ENCODE results near the gene NKRF. TPM values are rescaled to one million over a fixed set of nuclear protein-coding genes. Genes with fewer than 3 reads are reported as not detected.

NKRF gene
- total RNA-seq, 1 experiment from 2014 or later, result 22.1 TPM

- CTCF ChIA-PET, result no interaction called here
Observed at GRCh38 chrX:119636419-119636818, 30.2 kb upstream of the NKRF start.

GRCh38 chrX:119635799-119636198, 29.6 kb upstream of the NKRF start:
- H3K27ac ChIP-seq (ENCODE audit: low read depth, low read length, poor library complexity, severe bottlenecking), result no peak overlapping the region
- ChIA-PET POLR2A (ENCODE audit: low non-redundant PET) (no interaction called here), CTCF (no interaction called here)
- H3K4me3 ChIP-seq (ENCODE audit: low read depth, low read length, poor library complexity, severe bottlenecking), result no peak overlapping the region
- intact Hi-C loops (cut with micrococcal nuclease; ENCODE audit: unreplicated experiment), result no loop called here
- H3K36me3 ChIP-seq (ENCODE audit: insufficient read depth, low read length, poor library complexity, severe bottlenecking), result no peaks in the 10 kb centered on the region
- no peaks in the 10 kb centered on the region for H3K9me3 ChIP-seq (ENCODE audit: low read depth, low read length, poor library complexity, severe bottlenecking)
- H3K4me1 ChIP-seq (ENCODE audit: insufficient read depth, low read length, poor library complexity, severe bottlenecking), result no peaks in the 10 kb centered on the region
- no peak for TF ChIP-seq EZH2 (IDR thresholded peaks at IDR 0.05; ENCODE audit: borderline replicate concordance, low read depth, low read length, poor library complexity, severe bottlenecking)
- no peak for TF ChIP-seq CTCF (conservative IDR thresholded peaks at IDR 0.05; ENCODE audit: low read depth, low read length)
- BruUV-seq (replicated peaks), result no TSS peak
- no peaks in the 10 kb centered on the region for H3K27me3 ChIP-seq (replicated peaks; ENCODE audit: insufficient read depth, low read depth, low read length, poor library complexity)
- DNase-seq (ENCODE audit: low spot score), result no peak

More at GRCh38 chrX:119636419-119636818, 30.2 kb upstream of the NKRF start:
- H3K4me1 ChIP-seq (ENCODE audit: insufficient read depth, low read length, poor library complexity, severe bottlenecking), result no peaks in the 10 kb centered on the region
- no peak for DNase-seq (ENCODE audit: low spot score)
- no TSS peak for BruUV-seq (replicated peaks)
- POLR2A ChIA-PET (ENCODE audit: low non-redundant PET), result no interaction called here
- H3K36me3 ChIP-seq (ENCODE audit: insufficient read depth, low read length, poor library complexity, severe bottlenecking), result no peaks in the 10 kb centered on the region
- H3K4me3 ChIP-seq (ENCODE audit: low read depth, low read length, poor library complexity, severe bottlenecking), result no peak overlapping the region
- no peaks in the 10 kb centered on the region for H3K9me3 ChIP-seq (ENCODE audit: low read depth, low read length, poor library complexity, severe bottlenecking)
- H3K27ac ChIP-seq (ENCODE audit: low read depth, low read length, poor library complexity, severe bottlenecking), result no peak overlapping the region
- TF ChIP-seq CTCF (conservative IDR thresholded peaks at IDR 0.05; ENCODE audit: low read depth, low read length), result no peak
- TF ChIP-seq EZH2 (IDR thresholded peaks at IDR 0.05; ENCODE audit: borderline replicate concordance, low read depth, low read length, poor library complexity, severe bottlenecking), result no peak
- intact Hi-C loops (cut with micrococcal nuclease; ENCODE audit: unreplicated experiment), result no loop called here
- no peaks in the 10 kb centered on the region for H3K27me3 ChIP-seq (replicated peaks; ENCODE audit: insufficient read depth, low read depth, low read length, poor library complexity)

DNA sequence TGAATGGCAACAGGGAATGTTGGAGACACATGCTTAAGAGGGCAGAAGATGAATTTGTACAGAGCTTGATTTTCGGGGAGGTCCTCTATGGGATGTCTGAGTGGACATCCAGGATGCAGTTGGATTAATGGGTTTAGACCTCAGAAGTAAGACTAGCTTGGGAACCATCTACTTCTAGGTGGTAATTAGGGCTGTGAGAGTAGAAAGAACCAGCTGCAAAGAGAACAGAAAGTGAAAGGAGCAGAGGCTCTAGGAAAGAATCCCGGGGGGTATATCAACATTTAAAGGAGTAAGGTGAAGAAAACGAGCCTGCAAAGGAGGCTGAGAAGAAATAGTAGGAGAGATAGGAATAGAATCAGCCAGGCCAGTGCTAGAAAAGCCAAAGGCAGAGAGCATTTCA, 29.0 kb upstream of the NKRF start:
- BruUV-seq (replicated peaks), result no TSS peak
- Histone ChIP-seq H3K9me3 (ENCODE audit: low read depth, low read length, poor library complexity, severe bottlenecking) (no peaks in the 10 kb centered on the region), H3K4me1 (ENCODE audit: insufficient read depth, low read length, poor library complexity, severe bottlenecking) (no peaks in the 10 kb centered on the region), H3K4me3 (ENCODE audit: low read depth, low read length, poor library complexity, severe bottlenecking) (no peak overlapping the region), H3K27me3 (replicated peaks; ENCODE audit: insufficient read depth, low read depth, low read length, poor library complexity) (no peaks in the 10 kb centered on the region), H3K27ac (ENCODE audit: low read depth, low read length, poor library complexity, severe bottlenecking) (no peak overlapping the region), H3K36me3 (ENCODE audit: insufficient read depth, low read length, poor library complexity, severe bottlenecking) (no peaks in the 10 kb centered on the region)
- ChIA-PET CTCF (no interaction called here), POLR2A (ENCODE audit: low non-redundant PET) (no interaction called here)
- intact Hi-C loops (cut with micrococcal nuclease; ENCODE audit: unreplicated experiment), result no loop called here
- no peak for TF ChIP-seq CTCF (conservative IDR thresholded peaks at IDR 0.05; ENCODE audit: low read depth, low read length)
- TF ChIP-seq EZH2 (IDR thresholded peaks at IDR 0.05; ENCODE audit: borderline replicate concordance, low read depth, low read length, poor library complexity, severe bottlenecking), result no peak
- no peak for DNase-seq (ENCODE audit: low spot score)
